ENCODE measurements around the gene QRICH1. TPM values are rescaled to one million over a fixed set of nuclear protein-coding genes. Genes with fewer than 3 reads are reported as not detected.

QRICH1 gene
- total and polyA plus RNA-seq, 2 of the 13 experiments (the other 11 are each of a cell fraction or from before 2014, with no cell fraction given) = 52.6 to 102 TPM

GRCh38 chr3:49007068-49007770, 86.7 kb downstream of the QRICH1 start, which contains the start of gene WDR6 (continued):
- TF ChIP-seq IKZF5 (CRISPR knock-in tag; IDR thresholded peaks at IDR 0.05) (peak; percentile 73; the same call in 1 of the 2 replicates), ZNF781 (CRISPR knock-in tag; IDR thresholded peaks at IDR 0.05; ENCODE audit: borderline replicate concordance, not compliant biosample characterization) (peak; percentile 69), SP4 (CRISPR knock-in tag; IDR thresholded peaks at IDR 0.05) (peak; percentile 49; the same call in 1 of the 2 replicates), ZNF138 (CRISPR knock-in tag; IDR thresholded peaks at IDR 0.05; ENCODE audit: low read depth) (peak; percentile 92; the same call in 1 of the 2 replicates), RNF219 (CRISPR knock-in tag; IDR thresholded peaks at IDR 0.05) (no peak), THAP7 (CRISPR knock-in tag; IDR thresholded peaks at IDR 0.05) (no peak), ATF7-NPFF (CRISPR knock-in tag; IDR thresholded peaks at IDR 0.05; ENCODE audit: low read depth) (no peak; the same call in 1 of the 2 replicates), ZNF367 (CRISPR knock-in tag; IDR thresholded peaks at IDR 0.05; ENCODE audit: borderline replicate concordance) (no peak; the same call in 1 of the 2 replicates), ZNF788 (CRISPR knock-in tag; IDR thresholded peaks at IDR 0.05; ENCODE audit: borderline replicate concordance) (peak; percentile 94), NAIF1 (CRISPR knock-in tag; IDR thresholded peaks at IDR 0.05; ENCODE audit: borderline replicate concordance) (no peak), ETV6 (CRISPR knock-in tag; conservative IDR thresholded peaks at IDR 0.05) (0 out of 2 replicates have a peak, but pooled peaks have one; percentile 37), FOXP1 (IDR thresholded peaks at IDR 0.05) (no peak), FOXP1 (CRISPR knock-in tag; IDR thresholded peaks at IDR 0.05) (no peak; the same call in 1 of the 2 replicates), BRD4 (CRISPR knock-in tag; IDR thresholded peaks at IDR 0.05) (no peak), MIXL1 (CRISPR knock-in tag; IDR thresholded peaks at IDR 0.05) (0 out of 2 replicates have a peak, but pooled peaks have one; percentile 35), ZNF614 (CRISPR knock-in tag; IDR thresholded peaks at IDR 0.05; ENCODE audit: borderline replicate concordance) (no peak), ZSCAN20 (CRISPR knock-in tag; IDR thresholded peaks at IDR 0.05; ENCODE audit: borderline replicate concordance) (no peak; the same call in 1 of the 2 replicates), PHB2 (IDR thresholded peaks at IDR 0.05; ENCODE audit: partially characterized antibody) (no peak), REST (IDR thresholded peaks at IDR 0.05; ENCODE audit: borderline replicate concordance in 1 of 2, low read depth in 1 of 2, low read length in 2 of 2) (peak in 1 of 2 experiments; percentile 5; a peak in 1 of 4 replicates), ZNF766 (CRISPR knock-in tag; IDR thresholded peaks at IDR 0.05; ENCODE audit: borderline replicate concordance) (no peak; the same call in 1 of the 2 replicates), FOXK2 (IDR thresholded peaks at IDR 0.05) (peak; percentile 58)

All from HepG2 (cell line).